Tibial nerve (tissue), 4 donors: Measurements from ENCODE around the gene CST1.
"Not testable (repeated sequence)": the region's sequence is repeated elsewhere in the genome, so short reads cannot be mapped to it uniquely, and the experiment has no call there.

Source experiments
- EP300 ChIP-seq, 2 donors: sonication (generic); formaldehyde crosslinking; IDR thresholded peaks; one replicate each; pipeline ENCODE4 v1.6.1; 2017; ENCODE audit warnings: antibody characterized with exemption in 2 of 2, mild to moderate bottlenecking in 1 of 2
- POLR2A ChIP-seq, 2 donors: fragments of 450-650 bp; IDR thresholded peaks; one replicate each; pipeline ENCODE4 v1.6.1; 2017; ENCODE audit warnings: antibody characterized with exemption in 2 of 2, mild to moderate bottlenecking in 2 of 2, moderate library complexity in 2 of 2
- TF ChIP-seq, protein P1 (sequence below), 5 experiments: fragments of 200-600 bp in 3 of 5; fragments of 450-650 bp in 2 of 5; sonication (generic) in 3 of 5; IDR thresholded peaks; one replicate each; pipeline ENCODE4 v1.5.1; 2016 to 2019; ENCODE audit warnings: antibody characterized with exemption in 5 of 5, mild to moderate bottlenecking in 3 of 5, moderate library complexity in 2 of 5

- not testable (repeated sequence) for TF ChIP-seq POLR2A, EP300 (IDR thresholded peaks at IDR 0.05)
- TF ChIP-seq, protein P1, sequence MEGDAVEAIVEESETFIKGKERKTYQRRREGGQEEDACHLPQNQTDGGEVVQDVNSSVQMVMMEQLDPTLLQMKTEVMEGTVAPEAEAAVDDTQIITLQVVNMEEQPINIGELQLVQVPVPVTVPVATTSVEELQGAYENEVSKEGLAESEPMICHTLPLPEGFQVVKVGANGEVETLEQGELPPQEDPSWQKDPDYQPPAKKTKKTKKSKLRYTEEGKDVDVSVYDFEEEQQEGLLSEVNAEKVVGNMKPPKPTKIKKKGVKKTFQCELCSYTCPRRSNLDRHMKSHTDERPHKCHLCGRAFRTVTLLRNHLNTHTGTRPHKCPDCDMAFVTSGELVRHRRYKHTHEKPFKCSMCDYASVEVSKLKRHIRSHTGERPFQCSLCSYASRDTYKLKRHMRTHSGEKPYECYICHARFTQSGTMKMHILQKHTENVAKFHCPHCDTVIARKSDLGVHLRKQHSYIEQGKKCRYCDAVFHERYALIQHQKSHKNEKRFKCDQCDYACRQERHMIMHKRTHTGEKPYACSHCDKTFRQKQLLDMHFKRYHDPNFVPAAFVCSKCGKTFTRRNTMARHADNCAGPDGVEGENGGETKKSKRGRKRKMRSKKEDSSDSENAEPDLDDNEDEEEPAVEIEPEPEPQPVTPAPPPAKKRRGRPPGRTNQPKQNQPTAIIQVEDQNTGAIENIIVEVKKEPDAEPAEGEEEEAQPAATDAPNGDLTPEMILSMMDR (IDR thresholded peaks at IDR 0.05), result not testable (repeated sequence)
These were observed 16.3 kb downstream of the CST1 start for GRCh38 chr20:23734440-23734839.
